UCSD-AML1 (cell line): Measurements from ENCODE around the gene CD2.

ENCODE experiments used
- DNase-seq: peaks from one replicate; lab custom pipeline; 2025; ENCODE audit not compliant: unreplicated experiment; lab: John Stamatoyannopoulos, UW

The CD2 gene, protein sequence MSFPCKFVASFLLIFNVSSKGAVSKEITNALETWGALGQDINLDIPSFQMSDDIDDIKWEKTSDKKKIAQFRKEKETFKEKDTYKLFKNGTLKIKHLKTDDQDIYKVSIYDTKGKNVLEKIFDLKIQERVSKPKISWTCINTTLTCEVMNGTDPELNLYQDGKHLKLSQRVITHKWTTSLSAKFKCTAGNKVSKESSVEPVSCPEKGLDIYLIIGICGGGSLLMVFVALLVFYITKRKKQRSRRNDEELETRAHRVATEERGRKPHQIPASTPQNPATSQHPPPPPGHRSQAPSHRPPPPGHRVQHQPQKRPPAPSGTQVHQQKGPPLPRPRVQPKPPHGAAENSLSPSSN

DNA sequence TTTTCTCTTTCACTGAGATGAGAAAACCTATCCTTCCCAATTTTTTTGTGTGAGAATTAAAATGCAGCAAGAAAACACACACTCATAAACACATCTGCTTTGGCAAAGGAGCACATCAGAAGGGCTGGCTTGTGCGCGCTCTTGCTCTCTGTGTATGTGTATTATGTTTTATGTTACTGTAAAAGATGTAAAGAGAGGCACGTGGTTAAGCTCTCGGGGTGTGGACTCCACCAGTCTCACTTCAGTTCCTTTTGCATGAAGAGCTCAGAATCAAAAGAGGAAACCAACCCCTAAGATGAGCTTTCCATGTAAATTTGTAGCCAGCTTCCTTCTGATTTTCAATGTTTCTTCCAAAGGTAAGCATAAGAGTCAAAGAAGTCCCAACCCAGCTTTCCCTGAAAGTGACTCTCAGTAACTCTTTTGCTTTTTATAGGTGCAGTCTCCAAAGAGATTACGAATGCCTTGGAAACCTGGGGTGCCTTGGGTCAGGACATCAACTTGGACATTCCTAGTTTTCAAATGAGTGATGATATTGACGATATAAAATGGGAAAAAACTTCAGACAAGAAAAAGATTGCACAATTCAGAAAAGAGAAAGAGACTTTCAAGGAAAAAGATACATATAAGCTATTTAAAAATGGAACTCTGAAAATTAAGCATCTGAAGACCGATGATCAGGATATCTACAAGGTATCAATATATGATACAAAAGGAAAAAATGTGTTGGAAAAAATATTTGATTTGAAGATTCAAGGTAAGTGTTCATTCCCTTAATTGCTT, at the start of gene CD2:
Gene CD2, plus strand, starts transcription at position 233 of the 780 bp plus-strand sequence. Its CDS starts 63 bp downstream, at position 296.
- DNase-seq: no peak

DNA sequence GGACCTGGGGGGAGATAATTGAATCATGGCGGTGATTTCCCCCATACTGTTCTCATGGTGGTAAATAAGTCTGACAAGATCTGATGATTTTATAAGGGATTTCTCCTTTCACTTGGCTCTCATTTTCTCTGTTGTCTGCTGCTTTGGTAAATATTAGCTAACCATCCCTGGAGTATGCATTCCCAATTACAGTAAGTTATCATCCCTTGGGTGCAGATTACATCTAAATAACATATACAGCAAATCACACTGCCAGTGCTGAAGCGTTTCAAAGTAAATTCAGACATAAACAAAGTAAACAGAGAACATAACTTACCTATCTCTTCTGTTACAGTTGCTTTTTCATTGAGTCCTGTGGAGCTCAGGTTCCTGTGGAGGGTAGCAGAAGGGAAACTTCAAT, 48.1 kb upstream of the CD2 start:
- DNase-seq: no peak

DNA sequence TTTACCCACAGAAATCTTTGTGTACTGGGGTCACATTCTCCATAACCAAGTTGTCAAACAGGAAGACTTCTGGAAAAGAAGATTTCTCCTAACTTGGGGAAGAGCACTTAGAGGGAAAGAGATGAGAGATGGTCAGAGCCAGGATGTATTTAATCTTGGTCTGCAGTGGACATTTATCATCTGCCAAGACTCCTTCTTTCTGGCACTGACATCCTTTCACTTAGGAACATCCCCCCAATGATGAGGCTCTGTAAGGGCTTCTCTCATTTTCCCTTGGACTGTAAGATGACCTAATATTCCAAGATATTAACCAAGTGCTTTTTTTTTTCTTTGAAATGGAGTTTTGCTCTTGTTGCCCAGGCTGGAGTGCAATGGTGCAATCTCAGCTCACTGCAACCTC, 47.4 kb upstream of the CD2 start:
- no peak for DNase-seq

DNA sequence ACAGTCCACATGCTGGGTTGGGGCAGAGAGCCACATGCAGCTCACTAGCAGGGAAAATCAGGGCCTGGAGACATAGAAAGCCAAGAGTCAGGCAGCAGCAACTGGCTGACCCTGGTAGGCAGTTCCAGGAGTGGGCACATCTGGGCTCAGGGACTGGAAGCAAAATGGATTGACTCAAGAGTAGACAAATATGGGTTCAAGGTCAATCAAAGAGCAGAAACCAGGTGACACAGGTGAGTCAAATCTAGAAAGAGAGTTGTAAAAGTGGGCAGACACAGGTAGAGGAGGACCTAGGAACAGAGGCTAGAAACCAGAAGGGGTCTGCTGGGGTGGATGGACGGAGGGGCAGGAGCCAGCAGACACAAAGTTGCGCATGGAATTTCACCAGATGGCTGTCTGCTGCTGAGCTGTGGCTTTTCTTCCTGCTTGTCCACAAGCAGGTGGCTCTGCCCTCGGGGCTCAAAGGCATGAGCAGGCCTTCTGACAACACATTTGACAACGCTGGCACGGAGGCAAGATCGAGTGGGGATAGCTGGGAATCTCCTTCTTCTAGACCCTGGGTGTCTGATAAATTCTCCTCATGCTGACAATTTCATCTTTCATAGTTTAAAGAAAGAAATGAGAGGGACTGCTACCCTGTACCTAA, 45.9 kb upstream of the CD2 start:
- no peak for DNase-seq

DNA sequence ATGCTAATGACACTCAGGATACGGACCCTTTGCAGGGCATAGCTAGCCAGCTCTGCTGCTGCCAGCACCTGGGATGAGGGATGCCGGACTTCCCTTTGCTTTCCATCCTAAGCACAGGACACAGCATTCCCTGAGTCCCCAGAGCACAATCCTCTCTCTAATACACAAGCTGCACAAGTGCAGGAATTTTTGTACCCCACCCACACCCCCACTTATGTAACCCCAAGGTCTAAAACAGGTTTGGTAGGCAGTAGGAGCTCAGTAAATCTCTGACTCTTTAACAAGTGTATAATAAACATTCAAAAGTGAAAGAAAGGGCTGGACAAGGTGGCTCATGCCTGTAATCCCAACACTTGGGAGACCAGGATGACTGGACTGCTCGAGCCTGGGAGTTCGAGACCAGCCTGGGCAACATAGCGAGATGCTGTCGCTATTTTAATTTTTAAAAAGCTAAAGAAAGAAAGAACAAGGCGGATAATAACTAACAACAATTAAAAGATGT, 44.5 kb upstream of the CD2 start:
- DNase-seq: no peak

DNA sequence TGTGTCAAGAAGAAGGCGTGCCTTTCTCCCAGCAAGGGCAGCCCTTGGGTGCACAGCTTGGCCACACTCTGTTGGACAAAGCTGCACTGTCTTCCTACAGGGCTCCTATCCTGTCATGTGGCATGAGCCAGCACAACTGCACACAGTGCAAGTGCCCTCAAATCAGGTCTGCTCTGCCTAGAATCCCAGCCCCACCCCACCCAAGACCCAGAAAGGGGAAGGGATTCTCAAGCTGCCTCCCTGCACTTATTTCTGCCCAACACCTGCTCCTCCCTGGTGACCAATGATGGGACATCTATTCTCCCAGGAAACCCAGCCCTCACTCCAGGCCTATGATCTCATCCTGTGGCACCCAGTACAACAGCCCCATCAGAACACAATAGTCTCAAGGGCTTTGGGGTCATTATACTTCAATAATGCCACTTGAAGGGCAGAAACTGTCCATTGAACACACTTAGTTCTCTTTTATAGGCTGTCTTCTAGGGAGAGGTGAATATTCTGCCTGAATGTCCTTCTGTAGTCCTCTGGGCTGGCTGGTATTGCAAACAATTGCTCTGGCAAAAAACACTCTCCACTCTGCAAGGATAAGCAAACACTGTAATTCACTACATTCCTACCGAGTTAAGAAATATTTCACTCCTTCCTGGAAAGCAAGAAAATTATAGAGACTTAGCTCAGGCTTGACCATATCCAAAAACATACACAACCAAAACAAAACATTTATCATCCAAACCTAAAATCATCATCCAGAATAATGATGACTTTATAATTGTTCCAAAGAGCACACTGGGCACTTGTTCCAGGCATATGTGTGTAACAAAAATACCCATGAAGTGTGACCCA, 43.6 kb upstream of the CD2 start:
- no peak for DNase-seq

DNA sequence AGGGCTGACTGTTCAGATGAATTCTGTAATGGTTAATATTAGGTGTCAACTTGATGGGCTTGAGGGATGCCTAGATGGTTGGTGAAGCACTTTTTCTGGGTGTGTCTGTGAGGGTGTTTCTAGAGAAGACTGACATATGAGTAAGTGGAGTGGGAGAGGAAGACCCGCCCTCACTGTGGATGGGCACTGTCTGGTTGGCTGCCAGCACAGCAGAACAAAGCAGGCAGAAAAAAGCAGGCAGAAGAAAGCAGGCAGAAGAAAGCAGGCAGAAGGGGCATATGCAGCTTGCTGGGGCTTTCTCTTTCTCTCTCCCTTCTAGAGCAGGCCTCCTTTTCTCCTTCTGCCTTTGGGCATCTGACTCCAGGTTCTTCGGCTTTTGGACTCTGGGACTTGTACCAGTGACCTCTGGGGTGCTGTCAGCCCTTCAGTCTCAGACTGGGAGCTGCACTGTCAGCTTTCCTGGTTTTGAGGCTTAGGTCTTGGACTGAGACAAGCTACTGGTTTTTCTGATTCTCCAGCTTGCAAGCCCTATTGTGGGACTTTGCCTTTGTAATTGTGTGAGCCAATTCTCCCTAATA, 42.9 kb upstream of the CD2 start:
- DNase-seq: no peak

DNA sequence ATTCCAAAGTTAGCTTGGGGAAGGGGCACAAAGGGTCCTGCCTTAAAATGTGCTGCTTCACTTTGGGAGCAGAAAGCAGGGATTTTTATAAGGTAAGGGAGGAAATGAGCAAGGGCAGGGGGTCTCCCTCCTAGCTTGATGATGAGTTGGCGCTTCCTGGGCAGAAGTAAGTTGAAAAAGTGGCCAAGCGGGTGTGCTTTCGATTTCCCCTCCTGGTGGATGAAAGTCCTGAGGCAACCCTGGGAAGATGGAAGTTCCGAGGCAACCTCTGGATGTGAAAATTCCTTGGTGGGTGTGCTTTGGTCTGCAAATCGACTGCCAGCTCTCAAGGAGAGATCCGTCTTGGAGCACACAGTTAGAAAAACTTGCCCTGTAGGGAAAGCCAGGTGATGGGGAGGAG, 41.7 kb upstream of the CD2 start:
- no peak for DNase-seq

DNA sequence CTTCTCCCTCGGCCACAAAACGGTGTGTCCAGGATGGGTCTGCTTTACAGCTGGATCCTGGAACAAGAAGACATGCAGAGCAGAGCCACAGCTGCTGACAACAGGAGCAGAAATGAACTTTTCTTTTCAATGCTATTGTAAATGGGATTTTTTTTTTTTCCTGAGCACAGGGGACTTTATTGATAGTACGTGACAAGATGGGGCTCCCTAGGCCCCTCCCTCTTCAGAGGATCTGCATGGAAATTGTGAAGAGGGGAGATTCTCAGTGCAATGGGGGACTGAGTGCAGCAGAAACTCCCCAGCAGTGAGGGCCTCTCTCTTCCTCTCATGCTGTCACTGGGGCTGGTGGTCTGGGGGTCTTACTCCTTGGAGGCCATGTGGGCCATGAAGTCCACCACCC, 40.8 kb upstream of the CD2 start:
- DNase-seq: no peak

DNA sequence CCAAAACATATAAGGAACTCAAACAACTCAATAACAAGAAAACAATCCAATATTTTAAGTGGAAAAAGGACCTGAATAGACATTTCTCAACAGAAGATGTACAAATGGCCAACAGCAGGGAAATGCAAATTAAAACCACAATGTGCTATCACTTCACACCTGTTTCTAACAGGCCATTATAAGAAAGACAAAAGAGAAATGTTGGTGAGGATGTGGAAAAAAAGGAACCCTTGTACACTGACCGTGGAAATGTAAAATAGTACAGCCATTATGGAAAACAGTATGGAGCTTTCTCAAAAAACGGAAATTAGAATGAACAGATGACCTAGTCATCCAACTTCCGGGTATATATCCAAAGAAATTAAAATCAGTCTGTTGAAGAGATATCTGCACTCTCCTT, 37.8 kb upstream of the CD2 start:
- DNase-seq: no peak

DNA sequence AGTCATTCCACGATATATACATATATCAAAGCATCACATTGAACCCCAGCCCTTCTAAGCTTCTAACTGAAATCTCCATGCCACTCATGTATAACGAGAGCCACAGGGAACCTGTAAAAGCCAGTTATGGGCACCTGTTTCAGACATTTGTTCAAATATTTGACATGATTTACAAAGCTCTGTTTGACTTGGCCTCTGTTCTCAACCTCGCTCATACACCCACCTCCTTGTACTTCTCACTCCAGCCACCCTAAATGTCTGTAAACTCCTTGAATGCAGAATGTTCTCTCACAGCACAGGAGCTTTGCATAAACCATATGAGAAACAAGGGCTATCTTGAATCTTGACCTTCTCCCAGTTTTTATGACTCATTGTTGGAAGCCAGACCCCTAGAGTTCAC, 36.9 kb upstream of the CD2 start:
- DNase-seq: no peak

DNA sequence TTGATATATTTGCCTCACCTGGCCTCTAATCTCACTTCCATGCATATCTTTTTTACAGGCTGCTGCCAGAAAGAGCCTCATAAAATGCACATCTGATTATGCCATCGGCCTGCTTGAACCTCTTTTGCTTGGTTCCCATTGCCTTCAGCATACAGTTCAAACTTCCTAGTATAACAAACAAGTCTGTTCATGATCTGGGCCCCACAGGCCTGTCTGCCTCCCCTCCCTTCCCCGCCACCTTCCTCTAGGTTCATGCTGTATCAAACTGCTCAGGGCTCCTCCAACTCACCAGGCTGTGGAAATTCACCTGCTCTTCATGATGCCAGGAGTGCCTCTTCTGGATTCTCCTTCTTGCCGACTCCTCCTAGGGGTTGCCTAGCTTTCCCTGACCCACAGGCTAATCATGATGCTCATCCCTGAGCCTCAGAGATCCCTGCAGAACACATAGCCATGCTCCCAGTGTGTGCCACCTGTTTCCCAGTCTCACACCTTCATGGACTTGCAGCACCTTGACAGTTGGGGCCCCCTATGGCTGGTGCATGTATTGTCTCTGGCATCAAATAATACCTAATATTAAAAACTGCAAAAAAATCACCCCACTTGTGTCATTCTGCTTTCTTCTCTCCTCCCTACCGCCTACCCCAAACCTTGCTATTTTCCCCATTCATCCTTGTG, 33.7 kb upstream of the CD2 start:
- no peak for DNase-seq

DNA sequence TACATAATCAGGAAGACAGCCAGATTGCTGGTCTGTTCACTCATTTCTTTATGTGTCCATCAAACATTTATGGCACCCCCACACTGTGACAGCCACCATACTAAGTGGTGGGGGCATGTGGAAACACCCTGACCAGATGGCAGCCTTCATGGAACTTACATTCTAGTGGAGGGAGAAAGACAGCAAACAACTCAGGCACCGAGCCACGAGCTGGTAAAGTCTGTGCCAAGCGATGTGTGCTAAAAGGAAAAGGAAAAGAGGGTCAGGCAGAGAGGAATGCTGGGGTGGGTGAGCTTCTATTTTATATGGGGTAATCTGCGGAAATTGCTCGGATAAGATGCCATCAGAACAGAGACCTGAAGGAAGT, 33.2 kb upstream of the CD2 start:
- no peak for DNase-seq

DNA sequence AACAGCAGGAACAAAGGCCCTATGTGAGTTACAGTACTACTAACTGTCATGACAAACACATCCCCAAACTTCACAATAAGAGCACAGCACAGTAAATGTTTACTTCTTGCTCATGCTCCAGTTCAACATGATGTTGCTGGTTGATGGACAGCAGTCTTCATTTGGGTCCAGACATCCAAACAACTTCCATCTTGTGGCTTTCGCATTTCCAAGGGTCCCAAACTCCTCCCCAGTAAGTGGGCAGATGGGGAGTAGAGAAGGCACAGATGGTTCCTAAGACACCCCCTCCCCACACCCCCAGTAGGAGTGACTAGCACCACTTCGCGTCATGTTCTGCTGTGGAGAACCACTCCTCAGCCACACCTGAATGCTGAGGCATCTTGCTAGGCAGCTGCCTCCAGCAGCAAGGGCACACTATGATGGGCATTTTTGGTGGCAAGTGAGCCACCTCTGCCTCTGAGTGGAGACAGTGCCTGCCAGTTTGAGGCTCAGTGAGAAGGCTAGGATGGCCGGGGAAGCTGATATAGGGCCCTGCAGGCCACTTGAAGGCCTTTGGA, 32.7 kb upstream of the CD2 start:
- no peak for DNase-seq

DNA sequence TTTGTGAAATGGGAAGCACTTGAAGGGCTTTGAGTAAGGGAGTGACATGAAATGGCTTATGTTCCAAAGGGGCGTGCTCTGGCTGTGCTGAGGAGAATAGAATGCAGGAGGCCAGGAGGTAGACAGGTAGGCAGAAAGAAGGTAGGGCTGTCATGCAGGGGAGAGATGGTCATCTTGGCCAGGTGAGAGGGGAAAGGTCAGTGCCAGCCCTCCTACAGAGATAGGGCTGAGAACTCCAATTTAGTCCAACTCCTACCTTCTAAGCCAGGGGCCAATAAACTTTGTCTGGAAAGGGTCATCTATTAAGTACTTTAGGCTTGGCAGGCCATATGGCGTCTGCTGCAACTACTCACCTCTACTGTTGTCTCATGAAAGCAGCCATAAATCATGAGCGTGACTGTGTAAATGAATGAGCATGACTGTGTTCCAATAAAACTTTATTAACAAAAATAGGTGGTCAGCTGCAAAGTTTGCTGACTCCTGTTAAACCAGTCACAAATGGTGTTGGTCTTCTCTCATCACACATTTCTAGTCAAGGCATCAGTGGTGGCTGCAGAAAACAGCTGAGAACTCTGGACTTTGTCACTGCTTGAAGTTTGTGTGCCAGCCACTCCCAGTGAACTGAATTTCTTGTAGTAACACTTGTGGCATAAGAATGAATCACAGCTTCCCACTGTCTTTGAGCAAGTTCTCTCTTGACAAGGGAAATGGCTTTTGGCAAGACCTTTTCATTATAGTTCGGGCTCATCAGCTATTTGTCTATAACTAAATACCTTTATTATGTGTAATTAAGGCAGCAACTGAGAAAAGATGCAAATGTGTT, 32.0 kb upstream of the CD2 start:
- DNase-seq: no peak

DNA sequence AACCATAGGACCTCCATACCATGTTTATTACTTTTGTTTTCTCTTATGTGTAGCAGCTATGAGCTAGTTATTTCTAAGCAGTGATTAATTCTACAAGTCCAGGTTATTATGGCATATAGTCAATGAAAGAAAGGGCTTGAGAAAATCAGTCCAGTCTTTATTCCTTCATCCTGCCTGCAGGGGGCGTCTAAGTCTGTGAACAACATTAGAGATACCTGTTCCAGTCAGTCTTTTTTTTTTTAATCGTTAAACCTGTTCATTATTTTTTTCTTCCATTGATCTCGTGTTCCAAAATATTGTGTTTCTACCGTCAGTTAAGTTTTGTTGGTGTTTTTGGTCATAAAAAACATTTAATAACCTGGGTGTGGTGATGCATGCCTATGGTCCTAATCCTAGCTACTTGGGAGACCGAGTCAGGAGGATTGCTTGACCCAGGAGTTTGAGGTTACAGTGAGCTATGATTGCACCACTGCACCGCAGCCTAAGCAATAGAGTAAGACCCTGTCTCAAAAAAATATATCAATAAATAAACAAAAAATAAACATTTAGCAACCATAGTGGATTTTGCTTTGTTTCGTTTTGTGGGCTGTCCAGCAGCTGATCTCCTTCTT, 29.4 kb upstream of the CD2 start:
- DNase-seq: no peak

DNA sequence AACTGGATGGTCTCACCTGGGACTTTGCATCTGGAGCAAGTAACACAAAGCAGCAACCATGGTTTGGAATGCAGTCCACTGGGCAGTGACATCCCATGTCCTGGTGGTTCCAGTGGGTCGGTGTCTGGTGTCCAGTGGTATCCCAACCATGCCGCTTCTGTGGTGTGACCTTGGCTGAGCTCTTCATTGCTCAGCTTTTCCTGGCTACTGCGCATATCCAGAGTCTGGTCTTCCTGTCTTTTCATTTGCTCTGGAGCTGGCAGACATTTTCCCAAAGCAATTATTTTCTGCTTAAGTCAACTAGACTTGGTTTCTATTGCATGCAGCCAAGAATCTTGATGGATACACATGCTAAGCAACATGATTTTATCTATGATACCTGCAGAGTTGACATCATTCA, 28.4 kb upstream of the CD2 start:
- no peak for DNase-seq
